Stimulated activated CD4-positive, alpha-beta T cell treated with anti-CD3 and anti-CD28 coated beads, Interleukin-15, amount 100 ng/mL, for 24 hours (primary cell): ENCODE measurements around the gene TMEM88.
"Not testable (repeated sequence)": the region's sequence is repeated elsewhere in the genome, so short reads cannot be mapped to it uniquely, and the experiment has no call there.

Experiments used
- DNase-seq: peaks from one replicate; pipeline ENCODE4 v3.0.0-alpha.2; 2020

The TMEM88 gene

GRCh38 chr17:7854851-7855659, at the start of gene TMEM88:
Gene TMEM88 (plus strand): TSS chr17:7855066. CDS start chr17:7855075, 9 bp downstream.
- DNase-seq = peak; percentile 21

- no peak for DNase-seq
These were observed 48.3 kb upstream of the TMEM88 start for GRCh38 chr17:7806587-7806986.

- DNase-seq = no peak
These were observed 47.7 kb upstream of the TMEM88 start for GRCh38 chr17:7807206-7807605.

- DNase-seq = no peak
These were observed 45.6 kb upstream of the TMEM88 start for GRCh38 chr17:7809086-7809790.

GRCh38 chr17:7809791-7810343, 45.0 kb upstream of the TMEM88 start:
- DNase-seq = not testable (repeated sequence)

- no peak for DNase-seq
These were observed 43.6 kb upstream of the TMEM88 start for GRCh38 chr17:7811251-7811650.

- no peak for DNase-seq
These were observed 39.9 kb upstream of the TMEM88 start for GRCh38 chr17:7814969-7815368.

GRCh38 chr17:7816926-7817642, 37.8 kb upstream of the TMEM88 start:
- DNase-seq = no peak

GRCh38 chr17:7817643-7817964, 37.3 kb upstream of the TMEM88 start:
- DNase-seq = no peak

- no peak for DNase-seq
These were observed 36.8 kb upstream of the TMEM88 start for GRCh38 chr17:7818026-7818425.

- DNase-seq = no peak
These were observed 35.9 kb upstream of the TMEM88 start for GRCh38 chr17:7818746-7819645.

- no peak for DNase-seq
These were observed 34.6 kb upstream of the TMEM88 start for GRCh38 chr17:7820231-7820630.

GRCh38 chr17:7822126-7822525, 32.7 kb upstream of the TMEM88 start:
- DNase-seq = no peak

- no peak for DNase-seq
These were observed 31.3 kb upstream of the TMEM88 start for GRCh38 chr17:7823581-7824001.

- no peak for DNase-seq
These were observed 30.6 kb upstream of the TMEM88 start for GRCh38 chr17:7824021-7824924.

- DNase-seq = no peak
These were observed 29.5 kb upstream of the TMEM88 start for GRCh38 chr17:7825206-7825990.

GRCh38 chr17:7830616-7831015, 24.2 kb upstream of the TMEM88 start:
- DNase-seq = no peak

GRCh38 chr17:7831233-7831632, 23.6 kb upstream of the TMEM88 start:
- no peak for DNase-seq

- DNase-seq = no peak
These were observed 22.4 kb upstream of the TMEM88 start for GRCh38 chr17:7832431-7832830.

- no peak for DNase-seq
These were observed 21.7 kb upstream of the TMEM88 start for GRCh38 chr17:7833011-7833794.
